Measurements from ENCODE around the gene CFAP54.
"Not testable (repeated sequence)": the region's sequence is repeated elsewhere in the genome, so short reads cannot be mapped to it uniquely, and the experiment has no call there.

CFAP54 gene

DNA sequence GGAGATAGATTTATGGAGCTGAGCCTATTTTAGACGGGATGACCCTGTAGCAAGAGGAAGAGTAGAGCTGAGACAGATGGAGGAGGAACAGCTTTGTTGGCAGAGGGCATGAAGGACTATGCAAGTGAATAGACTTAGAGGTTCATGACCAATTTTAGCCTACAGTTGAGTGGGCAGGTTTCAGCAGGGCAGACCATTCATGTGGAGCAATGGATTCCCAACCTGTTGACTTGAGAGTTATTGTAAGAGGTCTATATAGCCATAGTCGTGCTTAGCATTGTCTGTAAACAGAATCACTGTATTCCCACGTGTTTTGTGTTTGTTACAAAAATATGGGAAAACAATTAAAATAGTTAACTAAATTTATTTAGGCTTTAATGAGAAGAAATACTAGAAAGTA, 116.8 kb downstream of the CFAP54 start:
- no peak for DNase-seq (ENCODE audit: low read depth in 2 of 2, low spot score in 1 of 2)

DNA sequence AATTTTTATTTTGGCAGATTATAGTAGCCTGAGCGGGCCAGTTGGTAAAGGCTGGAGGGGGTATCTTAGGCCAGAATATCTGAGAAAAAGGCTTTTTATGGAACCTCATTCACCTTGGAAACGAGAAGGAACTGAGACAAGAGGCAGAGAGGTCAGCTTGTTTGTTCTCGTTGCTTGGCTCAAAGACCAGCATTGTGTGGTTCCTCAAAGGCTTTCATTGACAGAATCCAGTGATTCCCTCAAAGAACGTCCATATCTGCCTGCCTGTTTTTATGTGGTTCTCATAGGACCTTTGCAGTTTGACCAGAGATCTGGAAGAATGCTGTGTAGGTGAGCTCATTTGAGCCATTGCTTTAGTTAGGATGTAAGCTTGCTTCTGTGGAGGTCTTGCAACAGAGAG, 117.3 kb downstream of the CFAP54 start:
- no peak for DNase-seq (ENCODE audit: low read depth in 2 of 2, low spot score in 1 of 2)

DNA sequence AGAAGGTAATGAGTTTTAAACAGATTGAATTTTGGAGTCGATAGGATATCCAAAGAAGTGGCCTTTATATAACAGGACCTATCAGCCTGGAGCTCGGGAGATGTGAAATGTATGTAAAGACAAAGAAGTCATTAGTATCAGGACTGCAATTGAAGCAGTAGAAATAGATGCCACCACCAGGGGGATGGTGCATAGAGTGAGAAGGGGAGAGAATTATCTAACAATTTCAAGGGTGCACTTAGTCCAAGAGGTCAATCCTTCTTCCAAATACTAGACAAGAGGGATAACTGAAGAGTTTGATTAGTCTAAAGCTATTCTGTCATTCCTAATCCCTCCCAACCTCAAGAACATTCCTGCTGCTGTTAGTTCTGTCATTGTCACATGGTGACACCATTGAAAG, 127.8 kb downstream of the CFAP54 start:
- no peak for DNase-seq (ENCODE audit: low read depth in 2 of 2, low spot score in 1 of 2)

DNA sequence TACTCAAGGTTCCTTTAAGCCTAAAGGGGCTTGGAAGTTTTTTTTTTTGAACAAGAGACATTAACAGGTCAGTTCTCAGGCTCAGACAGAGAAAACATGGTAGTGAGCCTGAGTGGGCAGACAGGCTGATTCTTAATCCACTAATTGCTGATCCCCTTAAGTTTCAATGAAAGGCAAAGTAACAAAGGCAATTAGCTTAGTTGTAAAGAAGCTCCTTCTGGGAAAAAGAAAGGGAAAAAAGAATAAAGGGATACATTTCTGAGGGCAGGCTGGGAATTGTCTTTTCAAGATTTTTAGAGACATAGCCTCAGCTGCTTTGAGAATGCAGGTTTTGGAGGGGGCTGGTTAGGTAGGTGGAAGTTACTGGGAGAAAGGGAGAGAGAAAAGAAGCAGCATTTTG, 133.8 kb downstream of the CFAP54 start:
- no peak for DNase-seq (ENCODE audit: low read depth in 2 of 2, low spot score in 1 of 2)

DNA sequence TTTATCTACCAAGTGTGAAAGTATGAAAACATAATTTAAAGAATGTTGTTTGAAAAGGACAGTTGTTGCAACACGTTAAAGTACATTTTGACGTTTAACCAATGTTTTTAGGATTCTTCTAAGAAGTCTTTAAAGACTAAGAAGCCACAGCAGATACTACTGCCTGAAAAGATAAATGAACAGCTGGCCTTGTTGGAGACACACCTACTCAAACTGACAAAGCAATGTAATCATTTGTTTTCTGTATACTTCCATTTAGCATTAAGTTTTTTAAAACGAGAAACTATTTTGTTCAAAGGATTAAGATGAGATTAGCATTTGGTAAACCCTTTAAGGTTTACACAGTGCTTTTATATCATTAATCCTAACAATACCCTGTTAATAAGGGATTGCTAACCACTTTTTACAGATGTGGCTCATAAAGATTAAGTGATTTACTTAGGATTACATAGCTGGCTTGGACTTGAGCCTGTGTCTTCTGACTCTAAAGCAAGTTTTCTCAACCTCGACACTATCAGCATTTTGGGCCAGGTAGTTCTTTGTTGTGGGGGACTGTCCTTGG, 134.4 kb downstream of the CFAP54 start:
- no peak for DNase-seq (ENCODE audit: low read depth in 2 of 2, low spot score in 1 of 2)

DNA sequence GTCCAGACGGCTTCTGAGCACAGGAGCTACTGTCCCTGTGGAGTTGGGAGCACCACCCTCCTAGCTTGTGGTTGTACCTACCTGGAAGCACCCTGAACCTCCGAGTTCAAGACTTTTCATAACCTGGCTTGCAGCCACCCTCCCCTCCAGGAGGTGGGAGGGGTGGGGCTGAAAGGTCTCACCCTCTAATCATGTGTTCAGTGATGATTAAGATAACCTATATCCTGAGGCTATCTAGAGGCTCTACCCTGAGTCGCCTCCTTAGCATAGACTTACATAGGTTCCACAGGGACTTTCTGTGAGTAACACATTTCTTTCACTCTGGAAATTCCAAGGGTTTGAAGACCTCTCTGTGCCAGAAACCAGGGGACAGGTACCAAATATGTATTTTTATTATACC, 146.5 kb downstream of the CFAP54 start:
- no peak for DNase-seq (ENCODE audit: low read depth in 2 of 2, low spot score in 1 of 2)

DNA sequence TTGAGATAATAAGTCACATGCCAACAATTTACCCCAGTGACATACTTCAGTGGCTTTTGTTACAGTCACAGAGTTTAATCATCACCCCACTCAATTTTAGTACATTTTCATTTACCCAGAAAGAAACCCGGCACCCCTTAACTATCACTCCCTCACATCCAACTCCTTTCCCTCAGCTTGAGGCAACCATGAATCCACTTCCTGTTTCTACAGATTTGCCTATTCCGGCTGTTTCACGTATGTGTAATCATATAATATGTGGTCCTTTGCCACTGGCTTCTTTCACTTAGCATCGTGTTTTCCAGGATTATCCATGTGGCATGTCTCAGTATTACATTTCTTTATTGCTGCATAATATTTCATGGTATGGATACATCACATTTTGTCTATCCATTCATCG, 147.5 kb downstream of the CFAP54 start:
- no peak for DNase-seq (ENCODE audit: low read depth in 2 of 2, low spot score in 1 of 2)

DNA sequence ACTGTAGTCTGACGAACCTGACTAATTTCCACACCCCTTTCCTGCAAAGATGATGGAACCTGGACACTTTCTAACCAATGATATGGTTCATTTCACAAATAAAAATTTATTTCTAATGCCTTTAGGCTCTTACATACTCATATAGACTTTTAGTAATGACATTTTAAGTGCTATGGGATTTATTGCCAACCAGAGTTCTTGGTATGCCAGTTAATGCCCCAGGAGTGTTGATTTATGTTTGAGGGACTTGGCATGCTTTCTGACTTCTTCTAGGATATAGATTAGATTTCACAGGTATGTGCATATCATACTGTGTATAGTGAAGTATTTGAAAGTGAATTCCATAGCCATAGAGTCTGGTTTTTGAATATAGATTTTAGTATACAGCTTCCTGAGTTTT, 159.5 kb downstream of the CFAP54 start:
- no peak for DNase-seq (ENCODE audit: low read depth in 2 of 2, low spot score in 1 of 2)

DNA sequence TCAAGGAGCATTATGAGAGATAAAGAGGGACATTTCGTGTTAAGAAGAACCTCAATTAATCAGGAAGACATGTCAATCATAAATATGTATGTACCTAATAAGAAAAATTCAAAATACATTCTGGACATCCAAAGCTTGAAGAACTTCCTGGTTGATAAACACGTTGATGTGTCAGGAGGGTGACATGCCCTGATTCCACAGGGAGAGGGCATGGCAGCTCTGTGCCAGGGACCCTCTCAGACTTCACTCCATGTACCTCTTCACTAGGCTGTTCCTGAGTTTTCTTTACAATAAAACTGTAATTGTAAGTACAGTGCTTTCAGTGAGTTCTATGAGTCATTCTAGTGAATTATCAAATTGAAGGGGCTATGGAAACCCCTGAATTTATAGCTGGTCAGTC, 163.5 kb downstream of the CFAP54 start:
- no peak for DNase-seq (ENCODE audit: low read depth in 2 of 2, low spot score in 1 of 2)

DNA sequence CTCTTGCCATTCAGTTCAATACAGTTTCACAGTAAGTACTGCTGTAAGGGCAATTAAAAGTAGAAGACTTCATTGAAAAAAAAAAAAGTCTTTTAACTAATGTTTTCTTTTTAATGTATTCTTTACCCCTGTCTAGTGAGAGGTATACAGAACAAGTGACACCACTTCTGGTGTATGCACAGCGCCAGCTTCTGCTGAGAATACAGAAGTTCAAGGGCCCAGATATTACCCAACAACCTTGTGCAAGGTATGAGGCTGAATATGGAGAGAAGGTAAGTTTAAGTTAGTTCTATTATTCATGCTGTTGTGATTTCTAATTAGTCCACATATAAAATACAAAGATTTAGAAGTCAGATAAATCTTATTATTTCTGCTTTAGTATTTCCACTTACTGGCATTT, 168.7 kb downstream of the CFAP54 start:
- DNase-seq (ENCODE audit: low read depth in 2 of 2, low spot score in 1 of 2) = no peak

DNA sequence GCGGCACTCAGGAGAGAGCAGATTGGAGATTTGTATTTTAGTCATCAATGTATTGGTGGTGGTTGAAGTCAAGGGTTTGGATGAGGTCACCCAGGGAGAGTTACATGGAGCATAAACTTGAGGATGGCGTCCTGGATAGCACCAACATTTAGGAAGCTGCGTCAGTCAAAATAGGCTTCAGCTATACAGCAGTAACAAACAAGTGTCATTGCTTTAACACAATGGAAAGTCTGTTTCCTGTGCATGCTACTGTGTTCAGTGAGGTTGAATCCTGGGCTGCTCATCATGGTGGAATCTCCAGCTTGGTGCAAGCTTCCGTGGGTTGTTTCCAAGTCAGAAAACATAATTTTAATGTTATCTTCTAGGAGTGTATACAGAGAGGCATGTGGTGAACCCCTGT, 180.4 kb downstream of the CFAP54 start:
- DNase-seq (ENCODE audit: low read depth in 2 of 2, low spot score in 1 of 2) = no peak

DNA sequence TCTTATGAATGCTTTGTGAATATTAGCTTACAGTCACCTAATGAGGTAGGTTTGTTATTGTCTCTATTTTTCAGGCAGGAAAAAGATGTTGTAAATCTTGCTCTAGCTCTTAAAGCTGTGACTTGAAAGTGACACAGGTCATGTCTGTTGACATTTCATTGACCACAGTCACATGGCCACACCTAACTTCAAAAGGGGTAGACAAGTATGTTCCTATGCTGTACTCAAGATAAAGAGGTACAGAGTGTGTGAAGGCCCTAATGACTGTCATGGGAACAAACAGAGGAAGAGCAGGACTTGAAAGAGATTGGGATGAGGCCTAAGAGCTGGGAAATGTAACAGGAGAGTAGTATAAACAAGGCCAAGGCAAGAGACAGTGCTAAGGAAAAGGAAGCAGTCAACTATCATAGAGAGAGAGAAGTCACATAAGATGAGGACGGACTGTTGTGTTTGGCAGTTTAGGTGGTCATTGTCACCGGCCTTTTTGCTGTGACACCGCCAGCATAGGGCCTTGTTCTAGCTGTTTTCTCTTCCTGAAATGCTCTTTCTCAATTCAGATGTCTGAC, 181.0 kb downstream of the CFAP54 start:
- DNase-seq (ENCODE audit: low read depth in 2 of 2, low spot score in 1 of 2) = no peak

DNA sequence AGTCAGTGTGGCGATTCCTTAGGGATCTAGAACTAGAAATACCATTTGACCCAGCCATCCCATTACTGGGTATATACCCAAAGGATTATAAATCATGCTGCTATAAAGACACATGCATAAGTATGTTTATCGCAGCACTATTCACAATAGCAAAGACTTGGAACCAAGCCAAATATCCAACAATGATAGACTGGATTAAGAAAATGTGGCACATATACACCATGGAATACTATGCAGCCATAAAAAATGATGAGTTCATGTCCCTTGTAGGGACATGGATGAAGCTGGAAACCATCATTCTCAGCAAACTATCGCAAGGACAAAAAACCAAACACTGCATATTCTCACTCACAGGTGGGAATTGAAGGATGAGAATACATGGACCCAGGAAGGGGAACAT, 186.1 kb downstream of the CFAP54 start:
- DNase-seq (ENCODE audit: low read depth in 2 of 2, low spot score in 1 of 2) = not testable (repeated sequence)

DNA sequence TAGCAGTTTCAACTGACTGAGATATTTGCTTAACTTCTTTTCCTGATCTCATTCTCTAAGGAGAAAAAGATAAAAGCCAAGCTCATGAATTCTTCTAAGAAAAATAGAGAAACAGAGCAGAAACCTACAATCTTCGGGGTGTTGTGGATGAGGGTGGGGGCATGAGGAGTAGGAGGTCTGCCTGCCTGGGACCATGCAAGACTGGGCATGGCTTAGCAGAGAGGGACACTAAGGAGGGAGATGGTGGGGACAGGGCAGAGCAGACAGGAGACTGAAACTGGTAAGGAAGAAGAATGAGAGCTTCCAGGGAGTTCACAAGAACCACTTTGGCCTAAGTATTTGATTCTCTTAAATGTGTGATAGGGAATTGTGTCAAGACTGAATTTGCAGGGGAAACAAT, 188.0 kb downstream of the CFAP54 start:
- no peak for DNase-seq (ENCODE audit: low read depth in 2 of 2, low spot score in 1 of 2)

DNA sequence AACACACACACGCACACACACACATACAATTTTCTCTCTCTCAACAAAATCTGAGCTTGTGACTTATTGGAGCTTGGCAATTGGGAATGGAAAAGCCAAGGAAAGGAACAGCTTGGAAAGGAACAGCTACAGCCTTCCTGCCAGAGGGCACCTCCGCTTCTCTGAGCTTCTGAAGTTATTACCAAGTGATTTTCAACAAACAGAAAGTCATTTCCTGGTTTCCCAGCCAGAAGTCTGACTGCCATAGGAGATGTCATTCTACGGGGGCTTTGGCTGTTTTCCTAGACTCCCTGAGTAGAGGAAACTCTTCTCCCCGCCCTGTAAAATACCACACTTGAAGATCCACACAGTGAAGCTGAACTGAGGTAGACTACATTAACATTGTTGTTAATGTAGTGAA, 198.3 kb downstream of the CFAP54 start:
- no peak for DNase-seq (ENCODE audit: low read depth in 2 of 2, low spot score in 1 of 2)

DNA sequence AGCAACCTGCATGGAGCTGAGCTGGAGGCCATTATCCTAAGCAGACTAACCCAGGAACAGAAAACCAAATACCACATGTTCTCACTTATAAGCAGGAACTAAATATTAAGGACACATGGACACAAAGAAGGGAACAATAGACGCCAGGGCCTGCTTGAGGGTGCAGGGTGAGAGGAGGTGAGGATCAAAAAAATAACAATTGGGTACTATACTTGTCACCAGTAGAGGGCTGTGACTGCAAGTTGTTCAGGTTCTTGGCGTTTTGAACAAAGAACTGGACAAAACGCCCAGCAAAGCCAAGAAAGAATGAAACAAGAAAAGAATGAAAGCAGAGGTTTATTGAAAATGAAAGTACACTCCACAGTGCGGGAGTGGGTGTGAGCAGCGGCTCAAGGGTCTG, 209.1 kb downstream of the CFAP54 start:
- DNase-seq (ENCODE audit: low read depth in 2 of 2, low spot score in 1 of 2) = no peak

DNA sequence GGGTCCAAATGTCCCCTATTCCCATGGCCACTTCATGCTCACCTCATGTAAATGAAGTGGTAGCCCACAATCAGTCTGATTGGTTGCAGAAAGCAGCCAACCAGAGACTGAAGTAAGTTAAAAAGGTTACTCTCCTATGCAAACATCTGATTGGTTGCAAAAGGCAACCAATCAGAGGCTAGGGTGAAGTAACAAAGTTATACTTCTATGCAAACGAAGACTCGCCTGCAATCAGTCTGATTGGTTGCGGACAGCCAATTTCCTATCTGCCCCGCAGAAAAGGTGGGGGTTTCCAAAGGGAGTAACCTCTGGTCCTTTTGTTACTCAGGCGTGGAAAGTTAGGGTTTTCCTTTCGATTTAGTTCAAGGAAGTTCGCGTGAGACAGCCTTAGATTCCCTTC, 209.6 kb downstream of the CFAP54 start:
- no peak for DNase-seq (ENCODE audit: low read depth in 2 of 2, low spot score in 1 of 2)

DNA sequence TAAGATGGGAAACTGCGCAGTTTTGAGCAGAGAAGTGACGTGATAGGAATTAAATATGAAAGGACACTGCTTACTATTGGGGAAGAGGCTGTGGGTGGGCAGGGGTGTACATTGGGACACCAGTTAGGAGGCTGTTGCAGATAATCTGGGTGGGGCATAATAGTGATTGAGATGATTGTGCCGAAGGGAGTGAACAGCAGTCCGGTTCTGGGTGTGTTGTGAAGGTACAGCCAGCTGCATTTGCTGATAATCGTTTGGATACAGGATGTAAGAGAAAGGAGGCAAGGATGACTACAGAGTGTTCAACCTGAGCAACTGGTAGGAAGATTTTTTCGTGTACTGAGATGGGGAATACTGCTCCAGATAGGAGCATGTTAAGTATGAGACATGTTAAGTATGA, 212.5 kb downstream of the CFAP54 start:
- no peak for DNase-seq (ENCODE audit: low read depth in 2 of 2, low spot score in 1 of 2)

DNA sequence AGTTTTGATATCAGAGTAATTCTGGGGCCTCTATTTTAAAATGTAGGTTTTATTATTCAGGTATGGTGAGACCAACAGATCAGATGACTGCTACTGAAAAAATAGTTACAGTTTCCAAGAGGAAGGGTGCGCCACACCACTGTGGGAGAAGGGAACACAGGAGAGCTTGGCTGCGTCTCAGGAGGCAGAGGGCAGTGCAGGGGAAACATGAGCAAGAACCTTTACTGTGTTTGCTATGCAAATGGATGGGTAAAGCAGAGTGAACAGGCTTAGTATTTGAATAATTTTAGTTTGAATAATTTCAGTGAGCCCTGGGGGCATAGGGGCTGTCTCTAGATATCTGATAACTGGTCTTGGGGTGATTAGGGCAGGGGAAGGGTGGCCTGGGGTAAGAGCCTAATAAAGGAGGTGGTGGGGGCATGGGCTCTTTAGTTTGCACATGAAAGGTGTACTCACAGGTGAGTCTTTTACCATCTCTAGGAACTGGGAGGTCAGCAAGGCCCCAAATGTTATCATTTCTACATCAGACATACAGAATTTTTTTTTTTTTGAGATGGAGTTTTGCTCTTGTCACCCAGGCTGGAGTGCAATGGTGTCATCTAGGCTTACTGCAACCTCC, 220.9 kb downstream of the CFAP54 start:
- no peak for DNase-seq (ENCODE audit: low read depth in 2 of 2, low spot score in 1 of 2)

DNA sequence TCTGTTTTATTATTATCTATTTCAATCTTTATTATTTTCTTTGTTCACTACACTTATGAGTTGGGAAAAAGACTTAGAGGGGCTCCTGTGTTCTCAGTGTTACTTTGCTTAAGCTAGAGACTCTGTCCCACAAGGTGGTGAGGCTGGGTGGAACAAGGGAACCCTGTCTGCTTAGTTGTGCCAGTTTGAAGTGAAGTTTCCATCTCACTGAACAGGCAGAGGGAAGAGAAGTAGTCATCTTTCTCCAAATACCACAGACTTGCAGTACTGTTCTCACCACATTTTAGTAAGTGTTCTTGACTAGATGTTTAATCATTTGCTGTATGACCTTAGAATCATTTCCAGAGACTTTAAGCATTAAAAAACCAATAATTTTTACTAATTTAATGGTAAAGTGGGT, 222.0 kb downstream of the CFAP54 start:
- no peak for DNase-seq (ENCODE audit: low read depth in 2 of 2, low spot score in 1 of 2)

DNA sequence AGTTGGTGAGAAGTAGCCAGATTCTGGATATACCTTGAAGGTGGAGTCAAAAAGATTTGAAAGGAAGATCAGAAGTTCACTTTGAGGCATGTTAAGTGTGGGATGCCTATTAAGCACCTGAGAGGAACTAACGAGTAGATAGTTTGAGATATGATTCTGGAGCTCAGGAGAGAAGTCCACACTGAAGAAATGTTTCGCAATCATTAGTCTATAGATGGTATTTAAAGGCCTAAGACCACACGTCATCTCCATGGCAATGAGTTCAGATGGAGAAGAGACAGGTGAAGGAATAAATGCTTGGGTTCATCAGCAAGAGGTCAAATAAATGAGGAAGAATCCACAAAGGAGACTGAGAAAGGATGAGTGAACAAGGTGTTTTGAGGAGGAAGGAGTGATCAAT, 224.8 kb downstream of the CFAP54 start:
- DNase-seq (ENCODE audit: low read depth in 2 of 2, low spot score in 1 of 2) = no peak

DNA sequence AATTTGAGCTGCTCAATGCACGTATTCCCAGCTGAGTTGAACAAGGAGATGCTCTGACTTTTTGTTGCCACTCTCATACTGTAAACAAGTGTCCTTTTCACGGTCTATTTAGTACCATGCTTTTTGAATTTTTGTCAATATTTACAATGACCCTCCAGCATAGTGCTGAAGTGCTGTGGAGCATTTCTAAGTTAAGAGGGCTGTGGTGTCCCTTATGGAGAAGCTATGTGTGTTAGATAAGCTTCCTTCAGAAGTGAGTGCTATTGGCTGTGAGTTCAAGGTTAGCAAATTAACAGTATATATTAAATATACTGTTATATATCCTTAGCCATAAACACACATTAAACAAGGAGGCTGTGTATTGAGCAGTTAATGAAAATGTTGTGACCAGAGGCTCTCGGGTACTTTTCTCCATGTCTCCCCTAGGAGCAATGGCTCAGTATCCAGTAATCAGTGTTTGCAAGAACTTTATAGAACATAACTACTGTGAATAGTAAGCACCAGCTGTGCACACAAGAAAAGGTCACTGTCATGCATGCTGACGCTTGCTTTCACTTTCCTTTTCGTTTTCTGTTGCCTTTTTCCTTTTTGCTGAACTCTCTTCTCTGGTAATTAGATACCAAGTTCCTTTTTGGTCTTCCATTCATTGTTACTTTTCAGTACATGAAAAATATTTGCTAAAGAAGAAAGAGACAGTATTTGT, 230.4 kb downstream of the CFAP54 start:
- no peak for DNase-seq (ENCODE audit: low read depth in 2 of 2, low spot score in 1 of 2)

DNA sequence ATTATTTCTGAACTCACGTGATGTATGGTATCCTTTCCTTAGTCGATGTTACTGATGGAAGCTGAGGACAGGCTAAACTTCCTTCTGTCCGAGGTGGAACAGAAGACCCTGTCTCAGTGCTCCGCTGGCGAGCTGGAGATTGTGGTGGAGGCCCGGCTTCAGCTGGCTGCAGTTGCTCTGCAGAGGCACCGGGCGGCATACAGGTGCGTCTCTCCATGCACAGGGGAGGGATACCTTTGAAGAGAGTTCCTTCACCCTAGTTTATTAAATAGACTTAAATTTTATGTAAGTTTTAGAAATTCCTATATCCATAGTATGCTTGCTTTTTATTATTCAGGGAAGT, 231.0 kb downstream of the CFAP54 start:
- no peak for DNase-seq (ENCODE audit: low read depth in 2 of 2, low spot score in 1 of 2)

Measured in stimulated activated CD8-positive, alpha-beta memory T cell treated with anti-CD3 and anti-CD28 coated beads, Interleukin-4, amount 100 ng/mL, for 1 hour (primary cell).